ENCODE results near the gene LYPD6. TPM values are rescaled to one million over a fixed set of nuclear protein-coding genes. Genes with fewer than 3 reads are reported as not detected.

LYPD6 gene
- total and polyA plus RNA-seq, 2 donors (not counting 3 experiments of a cell fraction or from before 2014, with no cell fraction given), result 3.0 to 4.0 TPM

DNA sequence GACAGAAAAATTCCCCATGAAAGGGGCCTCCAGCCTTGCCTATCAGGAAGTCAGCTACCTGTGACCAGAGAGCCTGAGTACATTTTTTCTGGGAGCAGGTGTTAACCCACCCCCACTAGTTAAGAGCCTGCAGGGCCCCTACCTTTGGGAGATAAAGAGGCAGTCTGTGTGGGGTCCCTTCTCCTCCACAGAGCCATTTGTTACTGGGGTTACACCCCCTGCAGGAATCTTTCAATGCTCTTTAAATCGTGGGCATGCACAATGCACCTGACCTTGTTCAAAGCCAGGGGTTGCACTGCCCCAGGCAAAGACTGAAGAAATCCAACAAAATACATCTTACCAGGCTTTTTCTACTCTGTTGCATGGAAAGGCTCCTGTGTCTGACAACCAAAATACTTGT lies 15.7 kb upstream of the LYPD6 start:
- CTCF ChIA-PET, result interaction anchor here (1.8 to 2.4 kb wide), 2 partner anchors 13 to 247 kb away, joined by 4 to 9 read pairs; no protein-coding TSS in a partner anchor
- Histone ChIP-seq H3K27ac (ENCODE audit: insufficient read depth, low read depth, low read length) (no peak overlapping the region), H3K9me1 (replicated peaks; ENCODE audit: control insufficient read depth, extremely low read depth, insufficient read depth, low read length) (no peaks in the 10 kb centered on the region), H3K79me2 (ENCODE audit: control insufficient read depth, insufficient read depth, low read length) (no peaks in the 10 kb centered on the region), H3K9me3 (replicated peaks; ENCODE audit: control insufficient read depth, insufficient read depth, low read length) (no peaks in the 10 kb centered on the region), H4K20me1 (replicated peaks; ENCODE audit: control insufficient read depth, extremely low read depth, insufficient read depth, low read length) (no peaks in the 10 kb centered on the region), H3K4me2 (ENCODE audit: insufficient read depth, low read length) (no peak overlapping the region), H2AFZ (ENCODE audit: low read depth, low read length) (no peak overlapping the region), H3K4me3 (replicated peaks in 1 of 3; ENCODE audit: insufficient read depth in 1 of 3, low read depth in 1 of 3, low read length in 3 of 3) (no peak overlapping the region), H3K36me3 (ENCODE audit: control insufficient read depth in 2 of 2, extremely low read depth in 1 of 2, insufficient read depth in 2 of 2, low read length in 2 of 2) (no peaks in the 10 kb centered on the region), H3K27me3 (ENCODE audit: control insufficient read depth in 2 of 2, insufficient read depth in 2 of 2, low read length in 2 of 2) (peaks cover 3 to 8% of the 10 kb centered on the region in 2 experiments), H3K4me1 (ENCODE audit: control insufficient read depth, extremely low read depth, insufficient read depth, low read length) (no peaks in the 10 kb centered on the region), H3K9ac (replicated peaks; ENCODE audit: extremely low read depth, insufficient read depth, low read length) (no peak overlapping the region)
- FAIRE-seq (no peak), DNase-seq (ENCODE audit: low read depth, low spot score) (no peak)
- TF ChIP-seq GATA2 (IDR thresholded peaks at IDR 0.05; ENCODE audit: insufficient read depth, insufficient read length, low read depth, low read length), result no peak
- TF ChIP-seq, protein P1, sequence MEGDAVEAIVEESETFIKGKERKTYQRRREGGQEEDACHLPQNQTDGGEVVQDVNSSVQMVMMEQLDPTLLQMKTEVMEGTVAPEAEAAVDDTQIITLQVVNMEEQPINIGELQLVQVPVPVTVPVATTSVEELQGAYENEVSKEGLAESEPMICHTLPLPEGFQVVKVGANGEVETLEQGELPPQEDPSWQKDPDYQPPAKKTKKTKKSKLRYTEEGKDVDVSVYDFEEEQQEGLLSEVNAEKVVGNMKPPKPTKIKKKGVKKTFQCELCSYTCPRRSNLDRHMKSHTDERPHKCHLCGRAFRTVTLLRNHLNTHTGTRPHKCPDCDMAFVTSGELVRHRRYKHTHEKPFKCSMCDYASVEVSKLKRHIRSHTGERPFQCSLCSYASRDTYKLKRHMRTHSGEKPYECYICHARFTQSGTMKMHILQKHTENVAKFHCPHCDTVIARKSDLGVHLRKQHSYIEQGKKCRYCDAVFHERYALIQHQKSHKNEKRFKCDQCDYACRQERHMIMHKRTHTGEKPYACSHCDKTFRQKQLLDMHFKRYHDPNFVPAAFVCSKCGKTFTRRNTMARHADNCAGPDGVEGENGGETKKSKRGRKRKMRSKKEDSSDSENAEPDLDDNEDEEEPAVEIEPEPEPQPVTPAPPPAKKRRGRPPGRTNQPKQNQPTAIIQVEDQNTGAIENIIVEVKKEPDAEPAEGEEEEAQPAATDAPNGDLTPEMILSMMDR (IDR thresholded peaks at IDR 0.05; ENCODE audit: extremely low read depth in 1 of 2, insufficient read depth in 1 of 2, low read depth in 1 of 2, low read length in 2 of 2), result no peak
- no peak for TF ChIP-seq MAX (IDR thresholded peaks at IDR 0.05; ENCODE audit: insufficient read depth, insufficient read length)
- TF ChIP-seq POLR2AphosphoS5 (IDR thresholded peaks at IDR 0.05; ENCODE audit: insufficient read depth, low read depth, low read length), result no peak
- no peak for TF ChIP-seq EZH2 (IDR thresholded peaks at IDR 0.05; ENCODE audit: borderline replicate concordance, low read depth, low read length, severe bottlenecking)
- intact Hi-C loops (cut with micrococcal nuclease), result loop anchor here (5.0 kb wide), 1 partner anchor 248 kb away; no protein-coding TSS in a partner anchor
- dilution Hi-C loops (cut with MboI; ENCODE audit: extremely low pct_ligation_motif_present, low sequenced_read_pairs), result no loop called here
- no TSS peak for BruUV-seq (replicated peaks)
- POLR2A ChIA-PET, result no interaction called here

GRCh38 chr2:149315461-149315860 lies 14.9 kb upstream of the LYPD6 start:
- no peak overlapping the region for H3K4me2 ChIP-seq (ENCODE audit: insufficient read depth, low read length)
- peaks cover 3 to 8% of the 10 kb centered on the region in 2 experiments for H3K27me3 ChIP-seq (ENCODE audit: control insufficient read depth in 2 of 2, insufficient read depth in 2 of 2, low read length in 2 of 2)
- ChIA-PET CTCF (no interaction called here), POLR2A (no interaction called here)
- no peak for FAIRE-seq
- no peak overlapping the region for H3K27ac ChIP-seq (ENCODE audit: insufficient read depth, low read depth, low read length)
- H3K9ac ChIP-seq (replicated peaks; ENCODE audit: extremely low read depth, insufficient read depth, low read length), result no peak overlapping the region
- TF ChIP-seq FOS (IDR thresholded peaks at IDR 0.05; ENCODE audit: borderline replicate concordance, insufficient read depth, low read length), result no peak
- TF ChIP-seq MAX (IDR thresholded peaks at IDR 0.05; ENCODE audit: insufficient read depth, insufficient read length), result no peak
- no peak for TF ChIP-seq JUN (IDR thresholded peaks at IDR 0.05; ENCODE audit: borderline replicate concordance, insufficient read depth, insufficient read length, low read depth)
- no peak for TF ChIP-seq MYC (IDR thresholded peaks at IDR 0.05; ENCODE audit: low read depth, low read length)
- TF ChIP-seq, protein P1 (IDR thresholded peaks at IDR 0.05; ENCODE audit: extremely low read depth in 1 of 2, insufficient read depth in 1 of 2, low read depth in 1 of 2, low read length in 2 of 2), result no peak
- no peak for TF ChIP-seq POLR2AphosphoS5 (IDR thresholded peaks at IDR 0.05; ENCODE audit: insufficient read depth, low read depth, low read length)
- TF ChIP-seq EZH2 (IDR thresholded peaks at IDR 0.05; ENCODE audit: borderline replicate concordance, low read depth, low read length, severe bottlenecking), result no peak
- no peak for DNase-seq (ENCODE audit: low read depth, low spot score)
- no peak overlapping the region for H3K4me3 ChIP-seq (replicated peaks in 1 of 3; ENCODE audit: insufficient read depth in 1 of 3, low read depth in 1 of 3, low read length in 3 of 3)
- BruUV-seq (replicated peaks), result no TSS peak
- no peaks in the 10 kb centered on the region for H3K9me1 ChIP-seq (replicated peaks; ENCODE audit: control insufficient read depth, extremely low read depth, insufficient read depth, low read length)
- no peaks in the 10 kb centered on the region for H3K4me1 ChIP-seq (ENCODE audit: control insufficient read depth, extremely low read depth, insufficient read depth, low read length)
- H3K79me2 ChIP-seq (ENCODE audit: control insufficient read depth, insufficient read depth, low read length), result no peaks in the 10 kb centered on the region
- no peaks in the 10 kb centered on the region for H3K36me3 ChIP-seq (ENCODE audit: control insufficient read depth in 2 of 2, extremely low read depth in 1 of 2, insufficient read depth in 2 of 2, low read length in 2 of 2)
- H3K9me3 ChIP-seq (replicated peaks; ENCODE audit: control insufficient read depth, insufficient read depth, low read length), result no peaks in the 10 kb centered on the region
- no peaks in the 10 kb centered on the region for H4K20me1 ChIP-seq (replicated peaks; ENCODE audit: control insufficient read depth, extremely low read depth, insufficient read depth, low read length)
- H2AFZ ChIP-seq (ENCODE audit: low read depth, low read length), result no peak overlapping the region
- intact Hi-C loops (cut with micrococcal nuclease) (no loop called here), dilution Hi-C loops (cut with MboI; ENCODE audit: extremely low pct_ligation_motif_present, low sequenced_read_pairs) (no loop called here)

Measured in endothelial cell of umbilical vein (primary cell).